Activated CD4-positive, alpha-beta T cell treated with anti-CD3 and anti-CD28 coated beads, Interleukin-2, amount 50 U/mL, for 48 hours (primary cell): ENCODE data around the gene MAZ.
"Not testable (repeated sequence)": the region's sequence is repeated elsewhere in the genome, so short reads cannot be mapped to it uniquely, and the experiment has no call there.

ENCODE experiments used
- DNase-seq, 2 experiments: peaks; one replicate each; pipeline ENCODE4 v3.0.0-alpha.2; 2020

MAZ gene

DNA sequence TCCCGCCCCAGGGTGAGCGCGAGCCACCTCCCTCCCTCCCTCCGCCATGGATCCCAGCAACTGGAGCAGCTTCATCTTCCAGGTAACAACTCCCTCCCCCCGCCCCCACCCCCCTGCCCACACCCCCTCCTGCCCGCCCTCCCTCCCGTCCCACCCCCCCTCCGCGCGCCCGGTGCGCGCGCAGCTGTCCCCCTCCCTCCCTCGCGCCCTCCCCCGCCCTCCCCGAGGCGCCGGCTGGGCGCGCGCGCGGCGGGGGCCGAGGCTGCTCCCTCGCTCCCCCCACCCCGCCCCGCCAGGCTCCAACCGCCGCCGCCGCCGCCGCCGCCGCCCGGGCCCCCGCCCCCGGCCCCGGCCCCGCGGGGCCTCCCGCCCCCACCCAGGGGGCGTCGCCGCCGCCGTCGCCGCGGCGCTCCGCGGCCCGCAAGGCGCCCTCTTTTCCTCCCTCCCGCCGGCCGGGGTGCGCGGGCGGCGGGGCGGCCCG lies at the start of gene MAZ:
TSS of gene MAZ (plus strand) at position 431 of the 481 bp plus-strand sequence. CDS start 173 bp downstream, outside the sequence.
- no peak for DNase-seq

DNA sequence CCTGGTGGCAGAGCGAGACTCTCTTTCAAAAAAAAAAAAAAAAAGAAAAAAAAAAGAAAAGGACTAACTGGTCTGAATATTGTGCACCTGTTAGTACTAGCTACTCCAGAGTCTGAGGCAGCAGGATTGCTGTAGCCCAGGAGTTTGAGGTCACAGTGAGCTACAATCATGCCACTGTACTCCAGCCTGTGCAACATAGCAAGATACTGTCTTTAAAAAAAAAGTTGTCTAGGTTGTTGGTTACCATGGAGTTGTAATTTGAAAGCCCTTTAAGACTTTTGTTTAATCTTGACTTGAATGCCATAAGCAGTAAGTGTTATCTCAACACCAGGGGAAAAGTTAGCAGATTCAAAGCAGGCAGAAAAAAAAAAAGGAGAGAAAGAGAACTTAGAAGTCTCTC lies 49.7 kb upstream of the MAZ start:
- no peak for DNase-seq

DNA sequence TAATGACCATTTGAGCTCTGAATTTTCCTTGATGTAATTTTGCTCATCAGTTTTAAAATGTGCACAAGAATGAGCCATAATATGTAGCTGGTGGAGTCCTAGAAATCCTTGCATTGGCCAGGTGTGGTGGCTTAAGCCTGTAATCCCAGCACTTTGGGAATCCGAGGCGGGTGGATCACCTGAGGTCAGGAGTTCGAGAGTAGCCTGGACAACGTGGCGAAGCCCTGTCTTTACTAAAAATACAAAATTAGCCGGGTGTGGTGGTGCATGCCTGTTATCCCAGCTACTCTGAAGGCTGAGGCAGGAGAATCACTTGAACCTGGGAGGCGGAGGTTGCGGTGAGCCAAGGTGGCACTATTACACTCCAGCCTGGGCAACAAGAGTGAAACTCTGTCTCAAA lies 49.2 kb upstream of the MAZ start:
- DNase-seq, result not testable (repeated sequence)

DNA sequence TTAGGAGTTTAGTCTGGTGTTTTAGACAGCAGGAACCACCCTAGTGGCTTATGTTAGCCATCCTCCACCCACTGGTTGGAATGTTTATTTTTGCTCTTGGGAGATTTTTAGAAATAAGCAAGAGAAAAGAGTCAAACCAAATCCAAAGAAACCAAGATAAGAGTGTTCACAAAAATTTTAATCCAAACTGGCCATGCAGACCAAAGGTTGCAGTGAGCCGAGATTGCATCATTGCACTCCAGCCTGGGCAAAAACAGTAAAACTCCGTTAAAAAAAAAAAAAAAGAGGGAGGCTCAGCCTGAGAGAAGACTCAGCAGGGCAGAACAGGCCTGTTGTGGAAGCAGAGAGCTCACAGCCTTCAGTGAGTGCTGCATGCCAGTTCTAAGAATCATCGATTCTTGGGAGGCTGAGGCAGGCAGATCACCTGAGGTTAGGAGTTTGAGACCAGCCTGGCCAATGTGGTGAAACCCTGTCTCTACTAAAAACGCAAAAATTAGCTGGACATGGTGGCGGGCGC lies 48.3 kb upstream of the MAZ start:
- DNase-seq, result no peak

DNA sequence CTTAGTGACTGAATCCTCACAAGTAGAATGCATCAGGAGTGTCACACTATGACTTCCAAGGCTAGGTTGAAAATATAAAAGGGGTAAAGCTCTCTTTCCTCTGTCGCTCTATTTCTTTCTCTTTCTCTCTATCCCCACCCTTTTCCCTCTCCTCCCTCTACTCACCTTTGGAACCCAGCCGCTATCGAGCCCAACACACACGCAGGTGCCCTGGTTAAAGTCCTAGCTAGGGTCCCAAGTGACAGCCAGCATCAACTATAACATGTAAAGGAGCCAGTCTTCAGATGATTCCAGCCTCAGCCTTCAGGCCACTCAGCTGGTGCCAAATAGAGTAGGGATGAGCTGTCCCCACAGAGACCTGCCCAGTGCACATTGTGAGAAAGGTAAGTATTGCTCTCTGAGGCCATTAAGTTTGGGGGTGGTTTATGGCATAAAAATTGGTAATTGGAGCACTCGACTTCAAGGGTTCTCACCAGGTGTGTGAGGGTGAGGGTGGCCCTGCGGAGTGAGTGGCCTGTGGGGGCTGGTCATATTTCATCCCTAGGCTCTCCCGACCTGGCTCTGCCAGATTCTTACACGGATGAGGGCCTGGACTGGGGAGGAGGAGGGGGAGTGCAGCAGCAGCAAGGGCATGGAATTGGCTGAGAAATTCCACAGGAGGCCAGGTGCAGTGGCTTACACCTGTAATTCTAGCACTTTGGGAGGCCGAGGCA lies 45.6 kb upstream of the MAZ start:
- DNase-seq, result no peak

DNA sequence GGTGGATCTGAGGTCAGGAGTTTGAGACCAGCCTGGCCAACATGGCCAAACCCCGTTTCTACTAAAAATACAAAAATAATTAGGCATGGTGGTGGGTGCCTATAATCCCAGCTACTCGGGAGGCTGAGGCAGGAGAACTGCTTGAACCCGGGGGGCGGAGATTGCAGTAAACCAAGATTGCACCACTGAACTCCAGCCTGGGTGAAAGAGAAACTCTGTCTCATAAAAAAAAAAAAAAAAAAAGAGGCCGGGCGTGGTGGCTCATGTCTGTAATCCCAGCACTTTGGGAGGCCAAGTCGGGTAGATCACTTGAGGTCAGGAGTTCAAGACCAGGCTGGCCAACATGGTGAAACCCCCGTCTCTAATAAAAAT lies 45.1 kb upstream of the MAZ start:
- DNase-seq, result not testable (repeated sequence)

DNA sequence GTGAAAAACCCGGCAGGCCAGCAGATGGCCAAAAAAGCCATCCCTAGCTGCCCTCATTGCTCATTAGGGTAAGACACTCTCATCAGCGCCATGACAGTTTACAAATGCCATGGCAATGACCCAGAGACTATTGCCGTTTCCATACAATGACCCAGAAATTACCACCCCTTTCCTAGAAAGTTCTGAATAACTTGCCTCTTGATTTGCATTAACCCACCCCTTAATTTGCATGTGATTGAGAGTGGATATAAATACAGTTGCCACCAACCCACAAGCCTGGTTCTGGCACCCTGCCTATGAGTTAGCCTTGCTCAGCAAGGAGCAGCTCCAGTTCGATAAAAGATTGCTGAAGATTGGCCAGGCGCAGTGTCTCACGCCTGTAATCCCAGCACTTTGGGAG lies 44.4 kb upstream of the MAZ start:
- DNase-seq, result no peak

DNA sequence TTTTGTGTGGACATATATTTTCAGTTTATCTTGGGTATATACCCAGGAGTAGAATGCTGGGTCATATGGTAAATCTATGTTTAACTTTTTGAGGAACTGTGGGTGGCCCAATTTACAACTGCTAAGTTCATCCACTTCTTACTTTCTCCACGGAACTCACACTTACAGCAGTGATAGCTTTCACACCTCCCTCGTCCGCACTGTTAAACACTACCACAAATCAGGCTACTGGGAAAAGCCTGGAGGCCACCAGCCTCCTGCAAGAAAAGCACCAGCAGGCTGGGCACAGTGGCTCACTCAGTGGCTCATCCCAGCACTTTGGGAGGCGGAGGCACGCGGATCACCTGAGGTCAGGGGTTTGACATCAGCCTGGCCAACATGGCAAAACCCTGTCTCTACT lies 43.0 kb upstream of the MAZ start:
- DNase-seq, result no peak

DNA sequence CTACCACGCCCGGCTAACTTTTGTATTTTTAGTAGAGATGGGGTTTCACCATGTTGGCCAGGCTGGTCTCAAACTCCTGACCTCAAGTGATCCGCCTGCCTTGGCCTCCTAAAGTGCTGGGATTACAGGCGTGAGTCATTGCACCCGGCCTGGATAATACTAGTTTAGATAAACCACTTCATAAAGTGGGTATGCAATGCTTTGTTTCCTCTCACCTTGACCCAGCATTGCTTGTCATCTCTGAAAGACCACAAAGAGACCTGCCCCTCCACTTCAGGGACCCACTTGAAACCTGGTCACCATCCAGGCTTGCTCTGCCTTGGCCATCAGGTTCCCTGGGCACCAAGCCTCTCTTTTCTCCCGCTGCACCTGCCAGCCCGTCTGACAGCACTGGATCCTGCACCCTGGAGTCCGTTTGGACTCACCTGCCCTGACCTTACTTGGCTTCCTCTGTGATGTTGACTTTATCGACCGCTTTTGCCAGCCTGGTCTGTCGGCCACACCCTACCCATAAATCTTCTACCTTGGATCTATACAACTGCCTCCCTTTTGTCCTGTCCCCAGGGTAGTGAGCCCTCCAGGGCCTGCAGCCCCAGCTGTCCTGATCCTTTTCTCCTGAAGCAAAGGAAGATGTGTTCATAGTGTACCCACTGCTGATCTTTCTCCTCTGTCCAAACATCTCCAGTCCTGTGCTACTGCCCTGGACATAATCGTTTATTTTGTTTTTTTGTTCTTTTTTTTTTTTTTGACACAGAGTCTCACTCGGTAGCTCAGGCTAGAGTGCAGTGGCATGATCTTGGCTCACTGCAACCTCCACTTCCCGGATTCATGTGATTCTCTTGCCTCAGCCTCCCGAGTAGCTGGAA lies 40.9 kb upstream of the MAZ start:
- no peak for DNase-seq

DNA sequence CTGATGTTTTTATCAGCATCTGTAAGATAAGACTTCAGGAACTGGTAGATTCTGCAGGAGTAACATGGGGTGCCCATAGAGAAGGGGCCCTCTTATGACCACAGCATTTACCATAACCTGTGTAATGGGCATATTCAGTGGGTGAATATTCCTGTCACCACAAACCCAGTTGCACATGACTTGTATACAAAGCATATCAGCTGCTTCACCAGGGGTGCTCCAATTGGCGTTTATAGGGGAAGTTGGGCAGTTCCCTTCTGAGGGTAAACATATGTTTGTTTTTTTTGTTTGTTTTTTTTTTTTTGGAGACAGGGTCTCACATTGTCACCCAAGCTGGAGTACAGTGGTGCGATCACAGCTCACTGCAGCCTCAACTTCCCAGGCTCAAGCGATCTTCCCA lies 39.8 kb upstream of the MAZ start:
- DNase-seq, result no peak

DNA sequence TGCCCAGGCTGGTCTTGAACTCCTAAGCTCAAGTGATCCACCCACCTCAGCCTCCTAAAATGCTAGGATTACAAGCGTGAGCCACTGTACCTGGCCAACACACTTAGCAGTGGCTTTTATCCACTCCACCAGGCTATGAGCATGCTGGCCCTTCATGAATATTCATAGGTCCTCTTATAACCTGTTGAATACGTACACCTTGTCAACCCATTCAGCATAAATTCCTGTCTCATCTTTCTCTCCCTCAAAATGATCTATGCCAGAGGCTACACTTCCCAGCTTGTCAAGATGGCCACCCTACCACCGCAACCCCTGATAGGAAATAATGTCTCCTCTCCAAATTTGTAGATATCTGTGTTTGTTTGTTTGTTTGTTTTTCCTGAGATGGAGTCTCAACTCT lies 39.3 kb upstream of the MAZ start:
- no peak for DNase-seq

DNA sequence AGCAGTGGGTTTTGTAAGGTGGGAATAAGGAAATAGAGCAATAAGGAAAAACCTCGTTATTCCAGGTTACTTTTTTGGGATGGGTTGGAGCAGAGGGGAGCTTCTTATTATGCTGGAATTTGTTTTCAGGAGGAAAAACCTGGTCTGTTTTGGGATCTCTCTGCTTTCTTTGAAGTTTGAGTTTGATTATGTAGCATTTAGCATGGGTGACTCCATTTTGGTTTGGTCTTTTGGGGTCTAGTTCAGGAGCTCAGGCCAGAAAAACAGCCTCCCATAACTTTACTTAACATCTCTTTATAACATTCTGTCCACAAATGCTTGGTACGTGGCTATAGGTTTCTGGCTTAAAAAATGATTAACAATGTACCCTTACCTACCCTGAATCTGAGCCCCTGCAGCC lies 36.8 kb upstream of the MAZ start:
- DNase-seq, result no peak

DNA sequence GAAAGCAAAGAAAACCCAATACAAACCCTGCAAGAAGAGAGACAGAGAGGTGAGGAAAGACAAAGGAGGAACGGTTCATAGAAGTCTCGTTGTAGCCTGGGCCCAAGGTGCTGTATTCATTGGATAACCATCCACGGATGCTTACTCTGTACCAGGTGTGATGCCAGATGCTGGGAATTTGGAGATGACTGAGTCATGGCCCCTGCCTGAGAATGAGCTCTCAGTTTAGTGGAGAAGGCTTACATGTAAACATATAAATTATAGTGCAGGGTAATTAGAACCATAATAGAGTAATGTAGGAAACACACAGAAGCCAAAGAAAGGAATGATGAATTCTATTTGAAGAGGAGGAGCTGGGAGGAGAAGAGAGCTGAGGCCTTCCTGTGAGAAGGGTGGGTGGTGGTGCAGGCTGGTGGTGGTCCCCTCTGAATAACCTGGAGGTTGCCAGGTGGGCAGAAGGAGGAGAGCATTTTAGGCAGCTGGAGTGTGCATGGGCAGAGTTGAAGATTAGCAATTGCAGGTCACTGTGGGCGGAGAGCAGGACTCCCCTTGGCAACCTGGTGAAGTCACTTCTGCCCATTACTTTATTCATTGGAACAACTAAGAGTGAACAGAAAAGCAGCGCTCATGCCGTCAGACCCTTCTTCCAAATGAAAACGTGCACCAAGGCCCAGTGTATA lies 35.9 kb upstream of the MAZ start:
- no peak for DNase-seq

DNA sequence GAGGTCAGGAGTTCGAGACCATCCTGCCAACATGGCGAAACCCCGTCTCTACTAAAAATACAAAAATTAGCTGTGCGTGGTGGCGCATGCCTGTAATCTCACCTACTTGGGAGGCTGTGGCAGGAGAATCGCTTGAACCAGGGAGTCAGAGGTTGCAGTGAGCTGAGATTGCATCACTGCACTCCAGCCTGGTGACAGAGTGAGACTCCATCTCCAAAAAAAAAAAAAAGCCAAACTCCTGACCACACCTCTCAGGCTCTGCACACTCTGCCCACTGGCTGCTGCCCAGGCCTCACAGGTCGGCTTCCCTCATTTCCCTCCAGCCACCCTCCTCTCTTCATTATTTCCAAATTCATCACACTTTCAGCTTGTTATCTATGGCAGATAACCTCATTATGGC lies 34.0 kb upstream of the MAZ start:
- DNase-seq, result not testable (repeated sequence)

DNA sequence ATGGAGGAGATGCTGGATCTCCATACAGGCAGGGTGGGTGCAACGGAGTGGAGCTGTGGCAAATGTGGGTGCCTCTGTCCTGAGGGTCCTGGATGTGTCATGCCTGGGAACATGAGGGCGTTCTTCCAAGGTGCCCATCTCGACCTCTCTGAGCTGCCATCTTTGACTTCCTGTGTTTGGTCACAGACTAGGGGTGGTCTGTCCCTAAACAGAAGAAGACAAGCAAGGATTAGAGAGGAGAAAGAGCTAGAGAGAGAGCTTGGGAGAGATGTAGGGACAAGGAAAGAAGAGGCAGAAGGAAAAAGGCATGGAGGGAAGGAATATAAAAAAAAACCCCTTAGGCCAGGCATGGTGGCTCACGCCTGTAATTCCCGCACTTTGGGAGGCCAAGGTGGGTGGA lies 31.6 kb upstream of the MAZ start:
- DNase-seq, result no peak

DNA sequence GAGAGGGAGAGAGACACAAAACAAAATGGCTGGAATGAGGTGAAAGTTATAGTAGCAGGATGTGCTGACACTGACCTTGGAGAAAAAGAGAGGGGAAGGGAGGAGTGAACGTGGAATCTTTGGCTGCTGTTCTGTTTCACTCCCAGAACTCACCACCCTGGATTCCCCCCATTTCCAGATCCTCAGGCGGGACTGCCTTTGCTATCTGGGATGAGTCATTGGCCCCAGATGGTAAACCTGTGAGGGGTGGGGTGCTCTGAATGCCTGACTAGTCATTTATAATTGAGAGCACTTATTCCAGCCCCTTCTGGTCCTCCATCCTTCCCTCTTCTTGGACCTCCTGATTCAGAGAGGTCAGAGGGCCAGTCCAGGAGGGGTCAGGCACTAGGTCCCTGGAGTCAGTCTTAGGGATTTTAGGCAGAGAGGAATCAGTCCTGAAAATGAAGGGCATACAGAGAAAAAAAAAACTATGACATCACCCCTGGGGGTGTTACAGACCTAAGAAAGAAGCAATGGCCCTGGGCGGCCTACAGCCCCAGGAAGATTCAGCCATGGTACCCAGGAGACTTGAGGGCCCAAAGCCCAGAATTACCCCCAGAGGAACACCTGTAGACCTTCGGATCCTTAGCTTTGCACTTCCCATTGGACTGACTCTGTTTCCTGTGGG lies 30.5 kb upstream of the MAZ start:
- no peak for DNase-seq

DNA sequence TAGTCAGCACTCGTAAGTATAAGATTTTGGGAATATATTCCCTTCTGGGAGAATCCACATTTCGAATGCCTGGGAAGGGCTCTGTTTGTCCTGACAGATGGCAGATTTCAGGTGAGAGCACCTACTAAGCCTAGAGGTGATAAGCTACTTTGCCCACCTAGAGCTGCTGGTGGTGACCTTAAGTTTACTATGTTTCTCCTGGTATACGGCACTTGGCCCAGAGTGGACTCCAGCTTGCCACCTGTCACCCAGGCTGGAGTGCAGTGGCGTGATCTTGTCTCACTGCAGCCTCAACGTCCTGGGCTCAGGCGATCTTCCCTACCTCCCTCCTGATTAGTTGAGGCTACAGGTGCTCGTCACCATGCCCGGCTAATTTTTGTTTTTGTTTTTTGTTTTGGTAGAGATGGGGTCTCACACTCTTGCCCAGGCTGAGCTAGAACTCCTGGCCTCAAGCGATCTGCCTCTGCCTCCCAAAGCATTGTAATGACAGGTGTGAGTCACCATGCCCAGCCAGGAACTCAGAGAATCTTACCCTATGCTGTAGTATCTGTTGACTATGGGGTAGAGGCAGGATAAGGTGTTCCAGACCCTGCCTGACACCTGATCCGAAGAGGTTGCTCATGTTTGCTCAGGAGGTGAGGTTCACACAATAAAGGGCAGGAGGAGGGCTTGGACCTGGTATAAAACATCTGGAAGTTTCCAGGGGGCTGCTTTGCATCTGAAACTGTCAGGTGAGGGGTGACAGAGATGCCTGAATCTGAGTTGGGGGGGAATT lies 28.6 kb upstream of the MAZ start, which contains the start of gene ZG16:
TSS of gene ZG16 (plus strand) at position 681 of the 775 bp plus-strand sequence. CDS start 1,011 bp downstream, outside the sequence.
- no peak for DNase-seq

DNA sequence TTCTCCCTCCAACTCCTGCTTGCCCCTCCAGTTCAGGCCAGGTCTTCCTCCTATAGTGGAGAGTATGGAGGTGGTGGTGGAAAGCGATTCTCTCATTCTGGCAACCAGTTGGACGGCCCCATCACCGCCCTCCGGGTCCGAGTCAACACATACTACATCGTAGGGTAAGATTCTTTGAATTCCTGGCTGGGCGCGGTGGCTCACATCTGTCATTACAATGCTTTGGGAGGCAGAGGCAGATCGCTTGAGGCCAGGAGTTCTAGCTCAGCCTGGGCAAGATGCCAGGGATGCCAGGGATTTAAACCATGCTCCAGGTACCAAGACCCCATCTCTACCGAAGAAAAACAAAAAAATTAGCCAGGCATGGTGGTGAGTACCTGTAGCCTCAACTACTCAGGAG lies 26.9 kb upstream of the MAZ start:
- DNase-seq, result no peak

DNA sequence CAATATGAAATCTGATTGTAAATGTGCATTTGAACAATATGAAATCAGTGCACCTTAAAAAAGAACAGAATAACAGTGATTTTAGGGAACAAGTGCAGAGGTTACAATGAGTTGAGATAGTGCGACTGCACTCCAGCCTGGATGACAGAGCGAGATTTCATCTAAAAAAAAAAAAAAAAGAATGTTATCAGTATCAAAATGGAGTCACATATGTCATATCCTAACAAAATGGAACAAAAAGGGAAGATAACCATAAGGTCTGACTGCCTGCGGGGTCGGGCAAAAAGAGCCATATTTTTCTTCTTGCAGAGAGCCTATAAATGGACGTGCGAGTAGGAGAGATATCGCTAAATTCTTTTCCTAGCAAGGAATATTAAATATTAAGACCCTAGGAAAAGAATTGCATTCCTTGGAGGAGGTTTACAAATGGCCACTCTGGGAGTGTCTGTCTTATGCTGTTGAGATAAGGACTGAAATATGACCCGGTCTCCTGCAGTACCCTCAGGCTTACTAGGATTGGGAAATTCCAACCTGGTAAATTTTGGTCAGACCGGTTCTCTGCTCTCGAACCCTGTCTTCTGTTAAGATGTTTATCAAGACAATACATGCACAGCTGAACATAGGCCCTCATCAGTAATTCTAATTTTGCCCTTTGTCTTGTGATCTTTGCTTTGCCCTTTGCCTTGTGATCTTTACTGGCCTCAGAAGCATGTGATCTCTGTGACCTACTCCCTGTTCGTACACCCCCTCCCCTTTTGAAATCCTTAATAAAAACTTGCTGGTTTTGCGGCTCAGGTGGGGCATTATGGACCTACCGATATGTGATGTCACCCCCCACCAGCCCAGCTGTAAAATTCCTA lies 23.0 kb upstream of the MAZ start:
- not testable (repeated sequence) for DNase-seq

DNA sequence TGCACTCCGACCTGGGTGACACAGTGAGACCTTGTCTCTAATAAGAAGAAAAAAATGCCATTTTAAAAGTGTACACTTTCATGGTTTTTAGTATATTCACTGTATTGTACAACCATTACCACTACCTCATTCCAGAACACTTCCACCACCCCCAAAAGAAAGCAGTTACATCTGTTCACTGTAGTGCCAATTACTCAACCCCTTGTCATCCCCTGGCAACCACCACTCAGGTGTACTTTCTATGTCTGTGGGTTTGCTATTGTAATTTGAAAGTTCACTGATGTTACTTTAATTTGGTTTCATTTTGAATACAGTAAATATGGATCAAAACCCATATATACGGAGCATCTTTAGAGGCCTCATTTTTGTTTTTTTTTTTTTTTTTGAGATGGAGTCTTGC lies 22.2 kb upstream of the MAZ start:
- peak; percentile 29 to 43 for DNase-seq
